Mucosa of rectum (tissue), 2 donors: ENCODE results near the gene CAMK1D.

Experiments
- H3K27ac ChIP-seq, 2 donors: one replicate each; pipeline ENCODE4 v1.7.0; 2013; ENCODE audit warnings: inconsistent platforms in 2 of 2, low read depth in 2 of 2, low read length in 2 of 2
- H3K27me3 ChIP-seq, 2 donors: one replicate each; pipeline ENCODE4 v1.7.0; 2013; ENCODE audit warnings: low read length in 2 of 2; ENCODE audit not compliant: control insufficient read depth in 2 of 2, insufficient read depth in 2 of 2
- H3K36me3 ChIP-seq, 2 donors: one replicate each; pipeline ENCODE4 v1.7.0; 2013; ENCODE audit warnings: low read length in 2 of 2; ENCODE audit not compliant: control insufficient read depth in 2 of 2, insufficient read depth in 2 of 2
- H3K4me1 ChIP-seq, 2 donors: one replicate each; pipeline ENCODE4 v1.7.0; 2013; ENCODE audit warnings: low read length in 2 of 2, mild to moderate bottlenecking in 1 of 2; ENCODE audit not compliant: control insufficient read depth in 2 of 2, insufficient read depth in 2 of 2
- H3K4me3 ChIP-seq, 2 donors: one replicate each; pipeline ENCODE4 v1.7.0; 2013; ENCODE audit warnings: low read length in 2 of 2
- H3K9ac ChIP-seq, 2 donors: one replicate each; pipeline ENCODE4 v1.7.0; 2013; ENCODE audit warnings: low read length in 2 of 2, low read depth in 1 of 2, mild to moderate bottlenecking in 1 of 2
- H3K9me3 ChIP-seq, 2 donors: one replicate each; pipeline ENCODE4 v1.7.0; 2013; ENCODE audit warnings: low read length in 2 of 2; ENCODE audit not compliant: control insufficient read depth in 2 of 2
- donor health status: healthy.
- donor health status: Normal muscosa, but diverticular disease.

CAMK1D gene

GRCh38 chr10:12367272-12367671 is 17.9 kb downstream of the CAMK1D start:
- H3K4me1 ChIP-seq: no peaks in the 10 kb centered on the region
- no peaks in the 10 kb centered on the region for H3K9me3 ChIP-seq
- H3K27me3 ChIP-seq: no peaks in the 10 kb centered on the region
- no peak overlapping the region for H3K9ac ChIP-seq
- no peak overlapping the region for H3K4me3 ChIP-seq
- H3K27ac ChIP-seq: no peak overlapping the region
- peaks cover 0 to 3% of the 10 kb centered on the region in 2 donors for H3K36me3 ChIP-seq

GRCh38 chr10:12369982-12370381 is 20.6 kb downstream of the CAMK1D start:
- no peak overlapping the region for H3K4me3 ChIP-seq
- no peaks in the 10 kb centered on the region for H3K9me3 ChIP-seq
- H3K36me3 ChIP-seq: peaks cover 0 to 3% of the 10 kb centered on the region in 2 donors
- H3K9ac ChIP-seq: no peak overlapping the region
- H3K27me3 ChIP-seq: no peaks in the 10 kb centered on the region
- no peak overlapping the region for H3K27ac ChIP-seq
- H3K4me1 ChIP-seq: no peaks in the 10 kb centered on the region

- H3K27ac ChIP-seq: no peak overlapping the region
- peaks cover 0 to 3% of the 10 kb centered on the region in 2 donors for H3K36me3 ChIP-seq
- H3K4me3 ChIP-seq: no peak overlapping the region
- no peaks in the 10 kb centered on the region for H3K27me3 ChIP-seq
- H3K9me3 ChIP-seq: no peaks in the 10 kb centered on the region
- H3K9ac ChIP-seq: no peak overlapping the region
- H3K4me1 ChIP-seq: no peaks in the 10 kb centered on the region
Measured at GRCh38 chr10:12372846-12373245, 23.5 kb downstream of the CAMK1D start.

GRCh38 chr10:12375076-12375504 is 25.7 kb downstream of the CAMK1D start:
- Histone ChIP-seq H3K27me3 (no peaks in the 10 kb centered on the region), H3K4me3 (no peak overlapping the region), H3K27ac (no peak overlapping the region), H3K9me3 (no peaks in the 10 kb centered on the region), H3K4me1 (no peaks in the 10 kb centered on the region), H3K36me3 (peaks cover 0 to 3% of the 10 kb centered on the region in 2 donors), H3K9ac (no peak overlapping the region)

- Histone ChIP-seq H3K27me3 (no peaks in the 10 kb centered on the region), H3K27ac (no peak overlapping the region), H3K4me3 (no peak overlapping the region), H3K9ac (no peak overlapping the region), H3K4me1 (peaks cover 3 to 4% of the 10 kb centered on the region in 2 donors), H3K36me3 (no peaks in the 10 kb centered on the region), H3K9me3 (no peaks in the 10 kb centered on the region)
Measured at GRCh38 chr10:12376211-12376610, 26.9 kb downstream of the CAMK1D start.

DNA sequence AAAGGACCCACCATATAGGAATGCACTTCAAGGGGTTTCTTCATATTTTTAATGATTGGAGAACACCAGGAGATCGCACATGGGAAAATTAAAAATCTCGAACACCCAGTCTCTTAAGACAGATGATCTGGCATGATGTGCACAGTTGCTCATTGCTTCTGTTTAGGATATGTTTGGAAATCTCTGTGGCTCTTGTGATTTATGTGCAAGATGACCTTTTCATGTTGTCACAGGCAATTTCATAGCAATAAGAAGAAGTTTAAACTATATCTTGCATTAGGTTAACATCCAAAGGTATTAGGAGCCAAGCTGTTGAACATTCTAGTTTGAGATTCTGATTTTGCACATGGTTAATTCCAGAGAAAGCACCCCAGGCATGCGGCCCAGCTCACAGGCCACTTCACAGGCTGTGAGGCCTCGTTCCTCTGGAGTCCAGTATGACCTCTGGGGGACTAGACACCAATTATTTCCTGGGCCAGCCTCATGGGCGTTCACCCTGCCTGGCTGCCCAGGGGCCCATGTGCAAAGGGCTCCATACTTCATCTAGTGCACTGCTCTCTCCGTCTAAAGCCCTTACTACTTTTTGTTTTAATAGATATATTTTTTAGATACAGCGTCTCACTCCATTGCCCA is 28.4 kb downstream of the CAMK1D start:
- H3K9ac ChIP-seq: no peak overlapping the region
- H3K4me1 ChIP-seq: peaks cover 3 to 4% of the 10 kb centered on the region in 2 donors
- no peaks in the 10 kb centered on the region for H3K27me3 ChIP-seq
- H3K4me3 ChIP-seq: no peak overlapping the region
- H3K27ac ChIP-seq: no peak overlapping the region
- H3K9me3 ChIP-seq: no peaks in the 10 kb centered on the region
- no peaks in the 10 kb centered on the region for H3K36me3 ChIP-seq

- no peak overlapping the region for H3K9ac ChIP-seq
- no peak overlapping the region for H3K27ac ChIP-seq
- H3K36me3 ChIP-seq: no peaks in the 10 kb centered on the region
- no peaks in the 10 kb centered on the region for H3K9me3 ChIP-seq
- peaks cover 3 to 4% of the 10 kb centered on the region in 2 donors for H3K4me1 ChIP-seq
- H3K27me3 ChIP-seq: no peaks in the 10 kb centered on the region
- no peak overlapping the region for H3K4me3 ChIP-seq
Measured at GRCh38 chr10:12380999-12381398, 31.7 kb downstream of the CAMK1D start.

DNA sequence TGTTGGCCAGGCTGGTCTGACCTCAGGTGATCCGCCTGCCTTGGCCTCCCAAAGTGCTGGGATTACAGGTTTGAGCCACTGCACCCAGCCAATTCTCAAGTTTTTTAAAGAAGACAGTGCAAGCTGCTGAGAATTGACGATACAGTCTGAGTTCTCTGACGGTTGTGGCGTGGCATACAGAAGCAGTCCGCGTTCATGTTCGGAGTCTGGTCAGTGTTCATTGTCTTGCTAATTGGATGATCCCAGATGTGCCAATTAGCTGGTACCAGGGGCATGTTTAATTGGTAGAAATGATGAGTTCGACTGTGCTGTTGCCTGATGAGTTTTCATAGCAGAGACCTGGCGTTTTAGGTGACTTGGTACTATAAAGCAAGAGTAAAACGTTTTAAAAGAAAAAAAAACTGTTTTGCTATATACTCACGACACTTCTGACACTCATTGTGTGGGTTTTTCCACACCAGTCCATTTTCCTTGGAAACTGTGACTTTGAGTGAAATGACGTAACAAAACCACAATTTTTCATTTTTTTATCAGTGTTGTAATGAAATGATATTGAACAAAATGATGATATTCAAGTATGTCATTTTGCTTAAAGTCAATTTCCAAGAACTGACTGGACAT is 32.3 kb downstream of the CAMK1D start:
- no peak overlapping the region for H3K4me3 ChIP-seq
- H3K9ac ChIP-seq: no peak overlapping the region
- no peaks in the 10 kb centered on the region for H3K9me3 ChIP-seq
- H3K27me3 ChIP-seq: no peaks in the 10 kb centered on the region
- H3K4me1 ChIP-seq: peaks cover 3 to 4% of the 10 kb centered on the region in 2 donors
- no peaks in the 10 kb centered on the region for H3K36me3 ChIP-seq
- no peak overlapping the region for H3K27ac ChIP-seq

- H3K9ac ChIP-seq: no peak overlapping the region
Measured at GRCh38 chr10:12382157-12382548, 32.8 kb downstream of the CAMK1D start.

GRCh38 chr10:12382956-12383531 is 33.7 kb downstream of the CAMK1D start:
- H3K36me3 ChIP-seq: no peaks in the 10 kb centered on the region
- H3K27ac ChIP-seq: no peak overlapping the region
- H3K9ac ChIP-seq: no peak overlapping the region
- H3K4me3 ChIP-seq: no peak overlapping the region
- no peaks in the 10 kb centered on the region for H3K27me3 ChIP-seq
- peaks cover 3 to 4% of the 10 kb centered on the region in 2 donors for H3K4me1 ChIP-seq
- no peaks in the 10 kb centered on the region for H3K9me3 ChIP-seq

More at GRCh38 chr10:12382157-12382548, 32.8 kb downstream of the CAMK1D start:
- no peaks in the 10 kb centered on the region for H3K9me3 ChIP-seq
- no peak overlapping the region for H3K4me3 ChIP-seq
- H3K27ac ChIP-seq: no peak overlapping the region
- no peaks in the 10 kb centered on the region for H3K36me3 ChIP-seq
- H3K27me3 ChIP-seq: no peaks in the 10 kb centered on the region
- H3K4me1 ChIP-seq: peaks cover 3 to 4% of the 10 kb centered on the region in 2 donors
